HepG2 (cell line): Measurements from ENCODE around the gene TFDP2.

Experiments
- CTCF ChIP-seq: sonication (generic); formaldehyde crosslinking; IDR thresholded peaks from 2 replicates; pipeline ENCODE4 v1.5.0; 2020; ENCODE audit warnings: mild to moderate bottlenecking, missing genetic modification reagents, moderate library complexity
- KLF13 ChIP-seq: sonication (generic); formaldehyde crosslinking; IDR thresholded peaks from 2 replicates; pipeline ENCODE4 v1.4.0; 2020; ENCODE audit warnings: mild to moderate bottlenecking, missing genetic modification reagents
- NR3C1 ChIP-seq: sonication (generic); formaldehyde crosslinking; IDR thresholded peaks from 2 replicates; pipeline ENCODE4 v1.4.0; 2020; ENCODE audit warnings: missing genetic modification reagents

- TF ChIP-seq CTCF (CRISPR knock-in tag) (no peak), KLF13 (CRISPR knock-in tag) (no peak), NR3C1 (no peak)
Measured at GRCh38 chr3:141909408-141909807, 239.9 kb downstream of the TFDP2 start.
